D721Med (cell line): Measurements from ENCODE around the gene DGCR6L.
A peak's percentile ranks its signal among the peaks of the same experiment; 100 is the strongest.
"Not testable (repeated sequence)": the region's sequence is repeated elsewhere in the genome, so short reads cannot be mapped to it uniquely, and the experiment has no call there.

Source experiments
- DNase-seq: peaks from one replicate; pipeline ENCODE4 v3.0.0; 2011; ENCODE audit warnings: low spot score; ENCODE audit not compliant: insufficient read length
- FAIRE-seq: peaks from 2 replicates; lab custom pipeline; 2011; peaks lifted over from hg19 to GRCh38; lab: Jason Lieb, UNC
- CTCF ChIP-seq: IDR thresholded peaks from 2 replicates; pipeline ENCODE4 v1.5.1; 2012; ENCODE audit warnings: mild to moderate bottlenecking, control low read depth; ENCODE audit not compliant: insufficient read depth; ENCODE audit errors: missing control alignments

Gene DGCR6L

GRCh38 chr22:20268279-20269012 lies 51.4 kb downstream of the DGCR6L start, which contains the start of gene RTN4R:
RTN4R (minus strand) TSS chr22:20268318; CDS start chr22:20268092, 226 bp downstream.
- FAIRE-seq (no peak), DNase-seq (no peak)
- peak; percentile 54 for TF ChIP-seq CTCF

- no peak for TF ChIP-seq CTCF
- DNase-seq = no peak
- no peak for FAIRE-seq
Measured at GRCh38 chr22:20267441-20268278, 52.2 kb downstream of the DGCR6L start.

- DNase-seq, FAIRE-seq: not testable (repeated sequence)
Measured at GRCh38 chr22:20266667-20267440, 53.0 kb downstream of the DGCR6L start.

GRCh38 chr22:20265772-20266666 lies 53.8 kb downstream of the DGCR6L start:
- not testable (repeated sequence) for FAIRE-seq, DNase-seq

- DNase-seq (no peak), FAIRE-seq (no peak)
- TF ChIP-seq CTCF = no peak
Measured at GRCh38 chr22:20264614-20265452, 55.0 kb downstream of the DGCR6L start.
